ENCODE data around the gene WSB1.

The WSB1 gene

DNA sequence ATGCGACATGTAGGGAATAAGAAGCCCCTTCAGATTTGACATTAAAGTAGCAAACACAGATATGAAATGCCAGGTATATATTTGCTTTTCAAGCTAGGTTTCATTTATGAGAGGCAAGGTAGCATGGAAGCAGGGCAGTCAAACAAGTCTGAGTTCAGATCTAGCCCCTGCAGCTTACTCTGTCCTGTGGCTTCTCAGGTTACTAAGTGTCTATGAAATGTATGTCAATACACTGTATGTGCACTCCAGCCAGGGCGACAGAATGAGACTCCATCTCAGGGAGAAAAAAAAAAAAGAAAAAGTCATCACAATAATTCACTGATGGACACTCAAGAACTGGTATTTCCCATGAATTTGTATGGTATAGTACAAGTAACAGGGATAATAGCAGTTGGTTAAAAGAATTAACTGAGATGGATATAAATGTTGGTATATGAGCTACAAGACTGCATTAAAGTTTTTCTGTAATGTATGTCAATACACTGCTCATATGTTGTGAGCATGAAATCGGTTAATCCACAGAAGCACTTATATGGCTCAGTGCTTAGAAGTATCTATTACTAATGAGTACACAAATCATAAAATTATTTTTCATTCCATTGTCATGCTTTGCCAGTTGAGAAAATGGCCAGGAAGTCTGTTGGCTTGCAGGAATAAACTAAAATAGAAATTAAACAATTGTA lies 2.9 kb upstream of the WSB1 start:
- WGBS, 2 experiments: 92 to 100% methylated on average over 1 to 3 of the region's 3 CpGs
- Histone ChIP-seq H3K4me1 (ENCODE audit: control insufficient read depth, insufficient read depth, low read length) (no peaks in the 10 kb centered on the region), H3K27me3 (ENCODE audit: control insufficient read depth, insufficient read depth, low read length, poor library complexity, severe bottlenecking) (no peaks in the 10 kb centered on the region), H3K27ac (ENCODE audit: insufficient read depth, low read depth, low read length, poor library complexity, severe bottlenecking) (no peak overlapping the region), H3K36me3 (ENCODE audit: control insufficient read depth, insufficient read depth, low read length) (no peaks in the 10 kb centered on the region), H3K9me3 (ENCODE audit: control insufficient read depth, low read length) (no peaks in the 10 kb centered on the region), H3K4me3 (ENCODE audit: insufficient read depth, low read depth, low read length) (no peak overlapping the region)

DNA sequence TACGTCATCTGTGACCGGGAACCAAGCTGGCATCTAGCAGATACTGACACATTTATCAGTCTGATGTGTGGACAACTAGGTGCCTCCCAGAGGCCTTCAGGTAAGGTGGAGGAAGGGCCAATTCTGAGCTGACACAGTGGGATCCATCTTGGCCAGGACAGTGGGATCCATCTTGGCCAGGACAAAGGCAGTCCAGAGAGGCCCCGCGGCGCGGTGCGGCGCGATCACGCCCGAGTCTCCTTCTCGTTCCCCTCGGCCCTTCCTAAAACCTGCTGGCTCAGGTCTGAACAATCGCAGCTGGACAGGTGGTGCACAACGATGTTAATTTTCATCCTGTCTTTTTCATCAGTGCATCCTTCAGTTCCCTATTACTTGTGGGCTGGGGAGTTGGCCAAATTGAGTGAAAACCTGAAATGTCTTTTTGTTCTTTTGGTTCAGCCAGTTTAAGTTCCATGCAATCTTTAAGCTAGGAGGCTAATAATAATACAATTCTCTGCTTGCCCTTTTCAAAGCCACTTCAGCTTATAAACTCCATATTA lies 486 bp upstream of the WSB1 start:
- peak overlapping the region; percentile 93 for H3K27ac ChIP-seq (ENCODE audit: insufficient read depth, low read depth, low read length, poor library complexity, severe bottlenecking)
- peak overlapping the region; percentile 88 for H3K4me3 ChIP-seq (ENCODE audit: insufficient read depth, low read depth, low read length)
- peaks cover 5% of the 10 kb centered on the region for H3K4me1 ChIP-seq (ENCODE audit: control insufficient read depth, insufficient read depth, low read length)
- H3K36me3 ChIP-seq (ENCODE audit: control insufficient read depth, insufficient read depth, low read length): no peaks in the 10 kb centered on the region
- no peaks in the 10 kb centered on the region for H3K27me3 ChIP-seq (ENCODE audit: control insufficient read depth, insufficient read depth, low read length, poor library complexity, severe bottlenecking)
- 91 to 94% methylated on average over 15 of the region's 15 CpGs for WGBS, 2 experiments
- H3K9me3 ChIP-seq (ENCODE audit: control insufficient read depth, low read length): no peaks in the 10 kb centered on the region

- Histone ChIP-seq H3K36me3 (ENCODE audit: control insufficient read depth, insufficient read depth, low read length) (no peaks in the 10 kb centered on the region), H3K4me3 (ENCODE audit: insufficient read depth, low read depth, low read length) (peak overlapping the region; percentile 88), H3K9me3 (ENCODE audit: control insufficient read depth, low read length) (no peaks in the 10 kb centered on the region), H3K27ac (ENCODE audit: insufficient read depth, low read depth, low read length, poor library complexity, severe bottlenecking) (peak overlapping the region; percentile 93), H3K27me3 (ENCODE audit: control insufficient read depth, insufficient read depth, low read length, poor library complexity, severe bottlenecking) (no peaks in the 10 kb centered on the region), H3K4me1 (ENCODE audit: control insufficient read depth, insufficient read depth, low read length) (peaks cover 5% of the 10 kb centered on the region)
- WGBS, 2 experiments: 1% methylated on average over 19 to 21 of the region's 21 CpGs
These were observed 1.0 kb downstream of the WSB1 start for GRCh38 chr17:27294689-27295630.

- 72 to 91% methylated on average over 8 to 10 of the region's 10 CpGs for WGBS, 2 experiments
- Histone ChIP-seq H3K9me3 (ENCODE audit: control insufficient read depth, low read length) (no peaks in the 10 kb centered on the region), H3K4me1 (ENCODE audit: control insufficient read depth, insufficient read depth, low read length) (peaks cover 5% of the 10 kb centered on the region), H3K27me3 (ENCODE audit: control insufficient read depth, insufficient read depth, low read length, poor library complexity, severe bottlenecking) (no peaks in the 10 kb centered on the region), H3K27ac (ENCODE audit: insufficient read depth, low read depth, low read length, poor library complexity, severe bottlenecking) (no peak overlapping the region), H3K4me3 (ENCODE audit: insufficient read depth, low read depth, low read length) (peak overlapping the region; percentile 88), H3K36me3 (ENCODE audit: control insufficient read depth, insufficient read depth, low read length) (no peaks in the 10 kb centered on the region)
These were observed 2.0 kb downstream of the WSB1 start for GRCh38 chr17:27295945-27296344.

GRCh38 chr17:27296428-27296979 lies 2.6 kb downstream of the WSB1 start:
- WGBS, 2 experiments: 74 to 100% methylated on average over 1 of the region's 2 CpGs
- no peaks in the 10 kb centered on the region for H3K27me3 ChIP-seq (ENCODE audit: control insufficient read depth, insufficient read depth, low read length, poor library complexity, severe bottlenecking)

DNA sequence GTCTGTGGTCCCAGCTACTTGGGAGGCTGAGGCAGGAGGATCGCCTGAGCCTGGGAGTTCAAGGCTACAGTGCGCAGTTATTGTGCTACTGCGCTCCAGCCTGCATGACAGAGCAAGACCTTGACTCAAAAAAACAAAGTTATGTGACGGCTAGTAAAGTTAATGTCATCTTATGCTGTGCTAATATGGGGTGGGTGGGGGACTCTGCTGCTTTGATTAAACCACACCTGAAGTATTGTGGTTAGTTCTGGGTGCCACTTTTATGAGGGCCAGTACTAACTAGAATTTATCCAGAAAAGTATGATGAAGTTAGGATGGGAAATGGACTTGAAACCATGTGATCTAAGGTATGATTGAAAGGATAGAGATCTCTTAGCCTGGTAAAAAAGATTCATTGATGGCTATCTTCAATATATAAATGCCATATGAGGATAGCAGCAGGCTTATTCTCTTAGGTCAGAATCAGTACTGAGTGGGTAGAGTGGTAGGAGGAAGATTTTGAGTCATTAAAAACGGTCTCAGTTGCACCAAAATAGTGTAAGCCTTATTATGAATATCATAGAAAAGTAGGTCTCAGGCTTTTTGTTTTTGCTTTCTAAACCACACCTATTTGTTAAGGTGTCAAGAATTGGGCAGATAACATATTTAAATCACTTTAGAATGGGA lies 5.6 kb downstream of the WSB1 start:
- no peak overlapping the region for H3K27ac ChIP-seq (ENCODE audit: insufficient read depth, low read depth, low read length, poor library complexity, severe bottlenecking)
- H3K27me3 ChIP-seq (ENCODE audit: control insufficient read depth, insufficient read depth, low read length, poor library complexity, severe bottlenecking): no peaks in the 10 kb centered on the region
- H3K4me3 ChIP-seq (ENCODE audit: insufficient read depth, low read depth, low read length): no peak overlapping the region
- H3K4me1 ChIP-seq (ENCODE audit: control insufficient read depth, insufficient read depth, low read length): peaks cover 5% of the 10 kb centered on the region
- 91 to 95% methylated on average over 5 of the region's 5 CpGs for WGBS, 2 experiments
- H3K36me3 ChIP-seq (ENCODE audit: control insufficient read depth, insufficient read depth, low read length): peaks cover 3% of the 10 kb centered on the region
- no peaks in the 10 kb centered on the region for H3K9me3 ChIP-seq (ENCODE audit: control insufficient read depth, low read length)

More at GRCh38 chr17:27296428-27296979, 2.6 kb downstream of the WSB1 start:
- no peaks in the 10 kb centered on the region for H3K36me3 ChIP-seq (ENCODE audit: control insufficient read depth, insufficient read depth, low read length)
- H3K27ac ChIP-seq (ENCODE audit: insufficient read depth, low read depth, low read length, poor library complexity, severe bottlenecking): no peak overlapping the region
- peak overlapping the region; percentile 19 for H3K4me3 ChIP-seq (ENCODE audit: insufficient read depth, low read depth, low read length)
- H3K9me3 ChIP-seq (ENCODE audit: control insufficient read depth, low read length): no peaks in the 10 kb centered on the region
- peaks cover 5% of the 10 kb centered on the region for H3K4me1 ChIP-seq (ENCODE audit: control insufficient read depth, insufficient read depth, low read length)

DNA sequence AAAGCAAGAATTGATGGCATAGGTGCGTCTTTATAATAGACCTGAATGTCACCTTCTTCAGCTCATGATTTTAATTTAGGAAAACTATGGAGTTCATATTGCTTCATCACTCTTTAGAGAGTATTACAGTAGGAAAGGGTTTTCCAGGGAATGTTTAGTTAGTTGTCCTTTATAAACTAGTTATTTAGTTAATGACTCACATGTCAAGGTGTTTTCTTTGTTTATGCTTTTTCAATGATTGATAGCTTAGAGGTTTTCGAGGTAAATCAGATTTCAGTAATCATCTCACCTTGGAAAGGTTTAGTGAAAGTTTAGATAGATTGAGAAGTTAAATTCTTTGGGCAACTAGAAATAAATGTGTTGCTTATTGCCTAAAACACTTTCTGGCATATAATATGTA lies 9.8 kb downstream of the WSB1 start:
- Histone ChIP-seq H3K36me3 (ENCODE audit: control insufficient read depth, insufficient read depth, low read length) (peaks cover 23% of the 10 kb centered on the region), H3K9me3 (ENCODE audit: control insufficient read depth, low read length) (no peaks in the 10 kb centered on the region), H3K27ac (ENCODE audit: insufficient read depth, low read depth, low read length, poor library complexity, severe bottlenecking) (no peak overlapping the region), H3K4me3 (ENCODE audit: insufficient read depth, low read depth, low read length) (no peak overlapping the region), H3K4me1 (ENCODE audit: control insufficient read depth, insufficient read depth, low read length) (no peaks in the 10 kb centered on the region), H3K27me3 (ENCODE audit: control insufficient read depth, insufficient read depth, low read length, poor library complexity, severe bottlenecking) (no peaks in the 10 kb centered on the region)
- 95 to 96% methylated on average over 2 of the region's 2 CpGs for WGBS, 2 experiments

GRCh38 chr17:27306276-27306835 lies 12.4 kb downstream of the WSB1 start:
- WGBS, 2 experiments: 93% methylated on average over 7 of the region's 7 CpGs
- no peaks in the 10 kb centered on the region for H3K27me3 ChIP-seq (ENCODE audit: control insufficient read depth, insufficient read depth, low read length, poor library complexity, severe bottlenecking)
- H3K9me3 ChIP-seq (ENCODE audit: control insufficient read depth, low read length): no peaks in the 10 kb centered on the region
- no peaks in the 10 kb centered on the region for H3K4me1 ChIP-seq (ENCODE audit: control insufficient read depth, insufficient read depth, low read length)
- no peak overlapping the region for H3K27ac ChIP-seq (ENCODE audit: insufficient read depth, low read depth, low read length, poor library complexity, severe bottlenecking)
- H3K36me3 ChIP-seq (ENCODE audit: control insufficient read depth, insufficient read depth, low read length): peaks cover 47% of the 10 kb centered on the region
- no peak overlapping the region for H3K4me3 ChIP-seq (ENCODE audit: insufficient read depth, low read depth, low read length)

- Histone ChIP-seq H3K36me3 (ENCODE audit: control insufficient read depth, insufficient read depth, low read length) (peaks cover 66% of the 10 kb centered on the region), H3K9me3 (ENCODE audit: control insufficient read depth, low read length) (no peaks in the 10 kb centered on the region), H3K4me1 (ENCODE audit: control insufficient read depth, insufficient read depth, low read length) (no peaks in the 10 kb centered on the region), H3K27me3 (ENCODE audit: control insufficient read depth, insufficient read depth, low read length, poor library complexity, severe bottlenecking) (no peaks in the 10 kb centered on the region), H3K4me3 (ENCODE audit: insufficient read depth, low read depth, low read length) (no peak overlapping the region), H3K27ac (ENCODE audit: insufficient read depth, low read depth, low read length, poor library complexity, severe bottlenecking) (no peak overlapping the region)
- 91 to 98% methylated on average over 4 of the region's 4 CpGs for whole genome bisulfite sequencing, 2 experiments
These were observed 16.7 kb downstream of the WSB1 start for GRCh38 chr17:27310565-27311110.

Measured in ectodermal cell (in vitro differentiated cells).